Measurements from ENCODE around the gene PMEL. TPM values are rescaled to one million over a fixed set of nuclear protein-coding genes. Genes with fewer than 3 reads are reported as not detected.

Gene PMEL
- total and polyA plus RNA-seq, 2 donors (not counting 1 experiment from before 2014, with no cell fraction given), result 0.32 to 0.46 TPM

GRCh38 chr12:55915482-55915859 is 50.4 kb downstream of the PMEL start:
- CTCF ChIA-PET, result interaction anchor here (0.7 to 0.8 kb wide), 2 partner anchors 30 to 91 kb away, joined by 3 read pairs; no protein-coding TSS in a partner anchor
- Histone ChIP-seq H3K4me1 (ENCODE audit: control insufficient read depth in 2 of 2, insufficient read depth in 2 of 2, low read length in 2 of 2) (no peaks in the 10 kb centered on the region), H3K9me3 (ENCODE audit: control extremely low read depth in 1 of 3, control insufficient read depth in 2 of 3, insufficient read depth in 1 of 3, low read length in 2 of 3) (no peaks in the 10 kb centered on the region), H4K20me1 (ENCODE audit: control insufficient read depth, insufficient read depth, low read length, poor library complexity, severe bottlenecking) (peaks cover 22% of the 10 kb centered on the region), H2AFZ (ENCODE audit: insufficient read depth, low read depth, low read length, poor library complexity, severe bottlenecking) (no peak overlapping the region), H3K27me3 (replicated peaks in 1 of 4; ENCODE audit: control extremely low read depth in 1 of 4, control insufficient read depth in 3 of 4, insufficient read depth in 4 of 4, low read length in 3 of 4) (no peaks in the 10 kb centered on the region), H3K79me2 (ENCODE audit: control insufficient read depth, insufficient read depth, low read length) (peaks cover 92% of the 10 kb centered on the region), H3K9ac (ENCODE audit: low read length) (no peak overlapping the region), H3K4me3 (ENCODE audit: control extremely low read depth in 1 of 5, extremely low read depth in 1 of 5, insufficient read depth in 1 of 5, low read depth in 2 of 5, low read length in 4 of 5) (no peak overlapping the region), H3K27ac (ENCODE audit: low read length in 2 of 2) (no peak overlapping the region), H3K4me2 (replicated peaks; ENCODE audit: low read depth, low read length, poor library complexity, severe bottlenecking) (no peak overlapping the region), H3K36me3 (replicated peaks in 1 of 2; ENCODE audit: control extremely low read depth in 1 of 2, control insufficient read depth in 1 of 2, extremely low read depth in 1 of 2, insufficient read depth in 2 of 2, low read length in 1 of 2) (peaks cover 10 to 18% of the 10 kb centered on the region in 2 experiments)
- Mint-ChIP-seq H3K9me3 (ENCODE audit: insufficient read depth) (no peaks in the 10 kb centered on the region), H3K27me3 (no peaks in the 10 kb centered on the region), H3K4me3 (no peak overlapping the region), H3K4me1 (peaks cover 17% of the 10 kb centered on the region), H3K27ac (no peak overlapping the region)
- POLR2A ChIA-PET, result no interaction called here
- intact Hi-C loops (cut with micrococcal nuclease), result no loop called here
- ATAC-seq (ENCODE audit: low read depth), result no peak
- no CpG with 5 or more reads among the region's 3 CpGs for WGBS (ENCODE audit: insufficient coverage)
- no peak for DNase-seq
- no peak for TF ChIP-seq CTCF (IDR thresholded peaks at IDR 0.05)
- TF ChIP-seq EZH2 (IDR thresholded peaks at IDR 0.05; ENCODE audit: borderline replicate concordance, insufficient read depth, low read depth, low read length, poor library complexity, severe bottlenecking), result no peak

GRCh38 chr12:55912908-55913307 is 52.9 kb downstream of the PMEL start:
- no peak overlapping the region for H3K27ac Mint-ChIP-seq
- H4K20me1 ChIP-seq (ENCODE audit: control insufficient read depth, insufficient read depth, low read length, poor library complexity, severe bottlenecking), result peaks cover 16% of the 10 kb centered on the region
- H3K4me1 ChIP-seq (ENCODE audit: control insufficient read depth in 2 of 2, insufficient read depth in 2 of 2, low read length in 2 of 2), result no peaks in the 10 kb centered on the region
- peaks cover 70% of the 10 kb centered on the region for H3K79me2 ChIP-seq (ENCODE audit: control insufficient read depth, insufficient read depth, low read length)
- WGBS (ENCODE audit: insufficient coverage), result no CpG with 5 or more reads among the region's 4 CpGs
- CTCF ChIA-PET, result interaction anchor here (0.7 to 2.5 kb wide), 2 partner anchors 10 to 14 kb away, joined by 3 to 9 read pairs; no protein-coding TSS in a partner anchor
- no peaks in the 10 kb centered on the region for H3K9me3 ChIP-seq (ENCODE audit: control extremely low read depth in 1 of 3, control insufficient read depth in 2 of 3, insufficient read depth in 1 of 3, low read length in 2 of 3)
- H3K4me1 Mint-ChIP-seq, result peaks cover 18% of the 10 kb centered on the region
- no peak overlapping the region for H3K27ac ChIP-seq (ENCODE audit: low read length in 2 of 2)
- no peaks in the 10 kb centered on the region for H3K9me3 Mint-ChIP-seq (ENCODE audit: insufficient read depth)
- no peak for DNase-seq
- peaks cover 10 to 18% of the 10 kb centered on the region in 2 experiments for H3K36me3 ChIP-seq (replicated peaks in 1 of 2; ENCODE audit: control extremely low read depth in 1 of 2, control insufficient read depth in 1 of 2, extremely low read depth in 1 of 2, insufficient read depth in 2 of 2, low read length in 1 of 2)
- H3K27me3 Mint-ChIP-seq, result no peaks in the 10 kb centered on the region
- no peak overlapping the region for H3K4me3 ChIP-seq (ENCODE audit: control extremely low read depth in 1 of 5, extremely low read depth in 1 of 5, insufficient read depth in 1 of 5, low read depth in 2 of 5, low read length in 4 of 5)
- H3K27me3 ChIP-seq (replicated peaks in 1 of 4; ENCODE audit: control extremely low read depth in 1 of 4, control insufficient read depth in 3 of 4, insufficient read depth in 4 of 4, low read length in 3 of 4), result no peaks in the 10 kb centered on the region
- no peak for ATAC-seq (ENCODE audit: low read depth)
- TF ChIP-seq CTCF (IDR thresholded peaks at IDR 0.05) (no peak), EZH2 (IDR thresholded peaks at IDR 0.05; ENCODE audit: borderline replicate concordance, insufficient read depth, low read depth, low read length, poor library complexity, severe bottlenecking) (no peak)
- no peak overlapping the region for H3K4me2 ChIP-seq (replicated peaks; ENCODE audit: low read depth, low read length, poor library complexity, severe bottlenecking)
- intact Hi-C loops (cut with micrococcal nuclease), result no loop called here
- H3K4me3 Mint-ChIP-seq, result no peak overlapping the region
- POLR2A ChIA-PET, result no interaction called here
- H3K9ac ChIP-seq (ENCODE audit: low read length), result no peak overlapping the region
- no peak overlapping the region for H2AFZ ChIP-seq (ENCODE audit: insufficient read depth, low read depth, low read length, poor library complexity, severe bottlenecking)
